K562 (cell line): ENCODE data around the gene ZNF284. TPM values are rescaled to one million over a fixed set of nuclear protein-coding genes. Genes with fewer than 3 reads are reported as not detected.

ENCODE experiments used
- CREBBP ChIP-seq: IDR thresholded peaks from one replicate; pipeline ENCODE4 v1.6.1; 2012; ENCODE audit warnings: low read depth, mild to moderate bottlenecking, control low read depth, inconsistent platforms, low read length
- KDM4B ChIP-seq, 2 experiments: fragments of 450-650 bp in 1 of 2; sonication (generic) in 1 of 2; IDR thresholded peaks; 2 replicates each; pipeline ENCODE4 v1.6.1; 2016 to 2017; ENCODE audit warnings: borderline replicate concordance in 2 of 2, antibody characterized with exemption in 1 of 2, low read depth in 1 of 2, mild to moderate bottlenecking in 1 of 2
- NBN ChIP-seq: fragments of 450-650 bp; IDR thresholded peaks from 2 replicates; pipeline ENCODE4 v1.6.1; 2016; ENCODE audit warnings: low read depth, mild to moderate bottlenecking
- PCBP1 ChIP-seq: fragments of 200-400 bp; formaldehyde crosslinking; IDR thresholded peaks from 2 replicates; pipeline ENCODE4 v1.6.1; 2018; ENCODE audit warnings: mild to moderate bottlenecking, low read depth, low read length; ENCODE audit not compliant: poor library complexity, severe bottlenecking
- TEAD4 ChIP-seq, 2 experiments: sonication (generic) in 1 of 2; formaldehyde crosslinking in 1 of 2; IDR thresholded peaks; 2 replicates each; pipeline versions ENCODE4 v1.6.1 to v1.8.0; 2012 to 2022; ENCODE audit warnings: borderline replicate concordance in 1 of 2, inconsistent platforms in 1 of 2, low read length in 1 of 2, mild to moderate bottlenecking in 1 of 2, missing genetic modification reagents in 1 of 2
- ZFP30 ChIP-seq: fragments of 250-450 bp; sonication (Bioruptor Pico); IDR thresholded peaks from 2 replicates; pipeline ENCODE4 v1.8.0; 2022; ENCODE audit warnings: moderate library complexity, mild to moderate bottlenecking, inconsistent platforms, borderline replicate concordance
- ZNF175 ChIP-seq: fragments of 200-800 bp; sonication (Bioruptor generic); IDR thresholded peaks from 2 replicates; pipeline ENCODE4 v1.6.1; 2016; ENCODE audit warnings: low read depth, mild to moderate bottlenecking, missing genetic modification characterization, missing compliant biosample characterization
- ZNF263 ChIP-seq: sonication (generic); formaldehyde crosslinking; IDR thresholded peaks from 2 replicates; pipeline ENCODE4 v1.8.0; 2022; ENCODE audit warnings: mild to moderate bottlenecking, missing genetic modification reagents, borderline replicate concordance
- ZNF583 ChIP-seq: fragments of 250-450 bp; sonication (Bioruptor Pico); IDR thresholded peaks from 2 replicates; pipeline ENCODE4 v1.4.0; 2020
- ZNF695 ChIP-seq: fragments of 450-650 bp; formaldehyde crosslinking; IDR thresholded peaks from 2 replicates; pipeline ENCODE4 v1.4.0; 2020; ENCODE audit warnings: mild to moderate bottlenecking, moderate library complexity
- polyA plus RNA-seq, 8 experiments: library from polyadenylated mRNA; depleted of rRNA in 4 of 8; stranded (reverse) in 5 of 8; unstranded in 3 of 8; fragments of >200 nt; fragmentation: Nextera tagmentation in 2 of 8; fragmentation: Illumina TruSeq in 1 of 8; extraction: Ambion mirVana in 2 of 8; extraction: Trizol in 1 of 8; gene quantifications; 2 replicates each; pipeline versions ENCODE4 v1.2.1 to v1.2.3, GENCODE V29; 2011 to 2014; ENCODE audit warnings: inconsistent platforms in 1 of 8, missing spikeins in 1 of 8
- total RNA-seq, 7 experiments: library from RNA; depleted of rRNA in 6 of 7; stranded (reverse); fragments of >200 nt in 6 of 7; fragmentation: Illumina TruSeq in 2 of 7; extraction: Trizol in 2 of 7; gene quantifications; 2 replicates each; pipeline versions ENCODE4 v1.2.1 to v1.2.3, GENCODE V29; 2011 to 2021; ENCODE audit warnings: low replicate concordance in 1 of 7
- TF ChIP-seq, protein P1 (sequence below): sonication (generic); formaldehyde crosslinking; IDR thresholded peaks from 2 replicates; pipeline ENCODE4 v1.8.0; 2022; ENCODE audit warnings: mild to moderate bottlenecking, missing genetic modification reagents
- TF ChIP-seq, protein P2 (sequence below): fragments of 450-650 bp; IDR thresholded peaks from 2 replicates; pipeline ENCODE4 v1.6.1; 2016; ENCODE audit warnings: mild to moderate bottlenecking, moderate library complexity
- TF ChIP-seq, protein P3 (sequence below): sonication (generic); formaldehyde crosslinking; IDR thresholded peaks from 2 replicates; pipeline ENCODE4 v1.8.1; 2023; ENCODE audit warnings: mild to moderate bottlenecking, missing genetic modification reagents

Gene ZNF284
- total and polyA plus RNA-seq, 9 of the 15 experiments (the other 6 are each of a cell fraction or from before 2014, with no cell fraction given), result 0.07 to 0.24 (median 0.20) TPM

DNA sequence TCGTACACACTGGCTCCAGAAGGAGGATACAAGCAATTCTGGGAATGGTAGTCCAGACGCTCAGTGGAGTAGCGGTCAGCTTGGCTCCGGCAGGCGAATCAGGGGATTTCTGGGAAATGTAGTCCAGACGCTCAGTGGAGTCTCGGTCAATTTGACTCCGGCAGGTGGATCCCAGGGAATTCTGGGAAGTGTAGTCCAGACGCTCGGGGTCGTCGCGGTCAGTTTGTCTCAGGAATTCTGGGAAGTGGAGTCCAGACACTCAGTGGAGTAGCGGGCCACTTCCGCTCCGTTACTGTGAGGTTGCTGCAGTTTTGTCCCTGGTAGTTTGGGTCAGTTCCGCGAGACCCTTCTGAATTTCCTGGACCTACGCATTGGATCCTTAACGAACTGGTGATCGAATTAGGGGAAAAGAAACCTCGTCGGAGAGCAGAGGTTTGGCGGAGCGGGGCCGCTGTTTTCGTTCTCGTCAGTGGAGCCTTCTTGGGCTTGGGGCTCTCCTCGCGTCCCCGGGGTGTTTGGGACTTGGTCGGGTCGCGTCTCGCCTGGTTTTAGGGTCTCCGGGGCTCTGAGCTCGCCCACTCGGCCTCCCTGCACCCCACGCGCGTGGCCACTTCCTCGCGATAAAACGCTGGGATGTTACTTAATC lies 41.3 kb downstream of the ZNF284 start, which contains the start of gene ZNF225 (continued):
- TF ChIP-seq, protein P1, sequence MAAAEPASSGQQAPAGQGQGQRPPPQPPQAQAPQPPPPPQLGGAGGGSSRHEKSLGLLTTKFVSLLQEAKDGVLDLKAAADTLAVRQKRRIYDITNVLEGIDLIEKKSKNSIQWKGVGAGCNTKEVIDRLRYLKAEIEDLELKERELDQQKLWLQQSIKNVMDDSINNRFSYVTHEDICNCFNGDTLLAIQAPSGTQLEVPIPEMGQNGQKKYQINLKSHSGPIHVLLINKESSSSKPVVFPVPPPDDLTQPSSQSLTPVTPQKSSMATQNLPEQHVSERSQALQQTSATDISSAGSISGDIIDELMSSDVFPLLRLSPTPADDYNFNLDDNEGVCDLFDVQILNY (CRISPR knock-in tag), result no peak
- TF ChIP-seq, protein P2, sequence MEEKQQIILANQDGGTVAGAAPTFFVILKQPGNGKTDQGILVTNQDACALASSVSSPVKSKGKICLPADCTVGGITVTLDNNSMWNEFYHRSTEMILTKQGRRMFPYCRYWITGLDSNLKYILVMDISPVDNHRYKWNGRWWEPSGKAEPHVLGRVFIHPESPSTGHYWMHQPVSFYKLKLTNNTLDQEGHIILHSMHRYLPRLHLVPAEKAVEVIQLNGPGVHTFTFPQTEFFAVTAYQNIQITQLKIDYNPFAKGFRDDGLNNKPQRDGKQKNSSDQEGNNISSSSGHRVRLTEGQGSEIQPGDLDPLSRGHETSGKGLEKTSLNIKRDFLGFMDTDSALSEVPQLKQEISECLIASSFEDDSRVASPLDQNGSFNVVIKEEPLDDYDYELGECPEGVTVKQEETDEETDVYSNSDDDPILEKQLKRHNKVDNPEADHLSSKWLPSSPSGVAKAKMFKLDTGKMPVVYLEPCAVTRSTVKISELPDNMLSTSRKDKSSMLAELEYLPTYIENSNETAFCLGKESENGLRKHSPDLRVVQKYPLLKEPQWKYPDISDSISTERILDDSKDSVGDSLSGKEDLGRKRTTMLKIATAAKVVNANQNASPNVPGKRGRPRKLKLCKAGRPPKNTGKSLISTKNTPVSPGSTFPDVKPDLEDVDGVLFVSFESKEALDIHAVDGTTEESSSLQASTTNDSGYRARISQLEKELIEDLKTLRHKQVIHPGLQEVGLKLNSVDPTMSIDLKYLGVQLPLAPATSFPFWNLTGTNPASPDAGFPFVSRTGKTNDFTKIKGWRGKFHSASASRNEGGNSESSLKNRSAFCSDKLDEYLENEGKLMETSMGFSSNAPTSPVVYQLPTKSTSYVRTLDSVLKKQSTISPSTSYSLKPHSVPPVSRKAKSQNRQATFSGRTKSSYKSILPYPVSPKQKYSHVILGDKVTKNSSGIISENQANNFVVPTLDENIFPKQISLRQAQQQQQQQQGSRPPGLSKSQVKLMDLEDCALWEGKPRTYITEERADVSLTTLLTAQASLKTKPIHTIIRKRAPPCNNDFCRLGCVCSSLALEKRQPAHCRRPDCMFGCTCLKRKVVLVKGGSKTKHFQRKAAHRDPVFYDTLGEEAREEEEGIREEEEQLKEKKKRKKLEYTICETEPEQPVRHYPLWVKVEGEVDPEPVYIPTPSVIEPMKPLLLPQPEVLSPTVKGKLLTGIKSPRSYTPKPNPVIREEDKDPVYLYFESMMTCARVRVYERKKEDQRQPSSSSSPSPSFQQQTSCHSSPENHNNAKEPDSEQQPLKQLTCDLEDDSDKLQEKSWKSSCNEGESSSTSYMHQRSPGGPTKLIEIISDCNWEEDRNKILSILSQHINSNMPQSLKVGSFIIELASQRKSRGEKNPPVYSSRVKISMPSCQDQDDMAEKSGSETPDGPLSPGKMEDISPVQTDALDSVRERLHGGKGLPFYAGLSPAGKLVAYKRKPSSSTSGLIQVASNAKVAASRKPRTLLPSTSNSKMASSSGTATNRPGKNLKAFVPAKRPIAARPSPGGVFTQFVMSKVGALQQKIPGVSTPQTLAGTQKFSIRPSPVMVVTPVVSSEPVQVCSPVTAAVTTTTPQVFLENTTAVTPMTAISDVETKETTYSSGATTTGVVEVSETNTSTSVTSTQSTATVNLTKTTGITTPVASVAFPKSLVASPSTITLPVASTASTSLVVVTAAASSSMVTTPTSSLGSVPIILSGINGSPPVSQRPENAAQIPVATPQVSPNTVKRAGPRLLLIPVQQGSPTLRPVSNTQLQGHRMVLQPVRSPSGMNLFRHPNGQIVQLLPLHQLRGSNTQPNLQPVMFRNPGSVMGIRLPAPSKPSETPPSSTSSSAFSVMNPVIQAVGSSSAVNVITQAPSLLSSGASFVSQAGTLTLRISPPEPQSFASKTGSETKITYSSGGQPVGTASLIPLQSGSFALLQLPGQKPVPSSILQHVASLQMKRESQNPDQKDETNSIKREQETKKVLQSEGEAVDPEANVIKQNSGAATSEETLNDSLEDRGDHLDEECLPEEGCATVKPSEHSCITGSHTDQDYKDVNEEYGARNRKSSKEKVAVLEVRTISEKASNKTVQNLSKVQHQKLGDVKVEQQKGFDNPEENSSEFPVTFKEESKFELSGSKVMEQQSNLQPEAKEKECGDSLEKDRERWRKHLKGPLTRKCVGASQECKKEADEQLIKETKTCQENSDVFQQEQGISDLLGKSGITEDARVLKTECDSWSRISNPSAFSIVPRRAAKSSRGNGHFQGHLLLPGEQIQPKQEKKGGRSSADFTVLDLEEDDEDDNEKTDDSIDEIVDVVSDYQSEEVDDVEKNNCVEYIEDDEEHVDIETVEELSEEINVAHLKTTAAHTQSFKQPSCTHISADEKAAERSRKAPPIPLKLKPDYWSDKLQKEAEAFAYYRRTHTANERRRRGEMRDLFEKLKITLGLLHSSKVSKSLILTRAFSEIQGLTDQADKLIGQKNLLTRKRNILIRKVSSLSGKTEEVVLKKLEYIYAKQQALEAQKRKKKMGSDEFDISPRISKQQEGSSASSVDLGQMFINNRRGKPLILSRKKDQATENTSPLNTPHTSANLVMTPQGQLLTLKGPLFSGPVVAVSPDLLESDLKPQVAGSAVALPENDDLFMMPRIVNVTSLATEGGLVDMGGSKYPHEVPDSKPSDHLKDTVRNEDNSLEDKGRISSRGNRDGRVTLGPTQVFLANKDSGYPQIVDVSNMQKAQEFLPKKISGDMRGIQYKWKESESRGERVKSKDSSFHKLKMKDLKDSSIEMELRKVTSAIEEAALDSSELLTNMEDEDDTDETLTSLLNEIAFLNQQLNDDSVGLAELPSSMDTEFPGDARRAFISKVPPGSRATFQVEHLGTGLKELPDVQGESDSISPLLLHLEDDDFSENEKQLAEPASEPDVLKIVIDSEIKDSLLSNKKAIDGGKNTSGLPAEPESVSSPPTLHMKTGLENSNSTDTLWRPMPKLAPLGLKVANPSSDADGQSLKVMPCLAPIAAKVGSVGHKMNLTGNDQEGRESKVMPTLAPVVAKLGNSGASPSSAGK, result no peak
- TF ChIP-seq, protein P3, sequence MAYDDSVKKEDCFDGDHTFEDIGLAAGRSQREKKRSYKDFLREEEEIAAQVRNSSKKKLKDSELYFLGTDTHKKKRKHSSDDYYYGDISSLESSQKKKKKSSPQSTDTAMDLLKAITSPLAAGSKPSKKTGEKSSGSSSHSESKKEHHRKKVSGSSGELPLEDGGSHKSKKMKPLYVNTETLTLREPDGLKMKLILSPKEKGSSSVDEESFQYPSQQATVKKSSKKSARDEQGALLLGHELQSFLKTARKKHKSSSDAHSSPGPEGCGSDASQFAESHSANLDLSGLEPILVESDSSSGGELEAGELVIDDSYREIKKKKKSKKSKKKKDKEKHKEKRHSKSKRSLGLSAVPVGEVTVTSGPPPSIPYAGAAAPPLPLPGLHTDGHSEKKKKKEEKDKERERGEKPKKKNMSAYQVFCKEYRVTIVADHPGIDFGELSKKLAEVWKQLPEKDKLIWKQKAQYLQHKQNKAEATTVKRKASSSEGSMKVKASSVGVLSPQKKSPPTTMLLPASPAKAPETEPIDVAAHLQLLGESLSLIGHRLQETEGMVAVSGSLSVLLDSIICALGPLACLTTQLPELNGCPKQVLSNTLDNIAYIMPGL, result no peak
- no peak for TF ChIP-seq NBN
- TF ChIP-seq PCBP1, result no peak
- TF ChIP-seq ZNF263 (CRISPR knock-in tag), result no peak
- TF ChIP-seq CREBBP, result no peak
- no peak for TF ChIP-seq ZFP30 (CRISPR knock-in tag)
- peak in 1 of 2 experiments; percentile 55; a peak in 1 of 4 replicates for TF ChIP-seq KDM4B (IDR thresholded peaks at IDR 0.05; ENCODE audit: borderline replicate concordance in 2 of 2, low read depth in 1 of 2)
- no peak for TF ChIP-seq ZNF695 (CRISPR knock-in tag)
- TF ChIP-seq ZNF583 (CRISPR knock-in tag), result no peak
- 0 out of 2 replicates have a peak, but pooled peaks have one; percentile 18 for TF ChIP-seq TEAD4 (IDR thresholded peaks at IDR 0.05; ENCODE audit: low read length)
- no peak for TF ChIP-seq TEAD4 (CRISPR knock-in tag; IDR thresholded peaks at IDR 0.05; ENCODE audit: borderline replicate concordance)
- peak; percentile 86; the same call in 1 of the 2 replicates for TF ChIP-seq ZNF175 (CRISPR knock-in tag)
